ENCODE results near the gene ARHGAP5.

DNA sequence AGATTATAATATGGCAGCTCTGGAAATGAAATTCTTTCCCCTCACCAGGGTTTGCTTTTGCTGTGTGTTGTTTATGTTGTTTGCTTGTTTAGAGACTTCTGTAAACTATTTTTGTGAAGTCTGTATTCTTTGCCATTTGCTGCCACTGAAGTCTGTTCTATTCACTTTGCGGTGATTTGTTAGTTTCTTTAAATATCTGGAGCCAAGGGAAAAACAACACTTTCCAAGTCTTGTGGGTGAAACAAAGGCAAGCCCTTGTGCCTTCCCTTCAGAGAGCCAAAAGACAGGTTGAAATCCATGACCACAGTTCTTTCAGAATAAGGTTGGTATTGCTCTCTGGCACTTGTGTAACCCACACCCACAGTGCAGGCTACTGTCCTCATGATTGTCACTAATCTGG is 65.2 kb downstream of the ARHGAP5 start:
- TF ChIP-seq EP300 (IDR thresholded peaks at IDR 0.05): no peak
- TF ChIP-seq, protein P1, sequence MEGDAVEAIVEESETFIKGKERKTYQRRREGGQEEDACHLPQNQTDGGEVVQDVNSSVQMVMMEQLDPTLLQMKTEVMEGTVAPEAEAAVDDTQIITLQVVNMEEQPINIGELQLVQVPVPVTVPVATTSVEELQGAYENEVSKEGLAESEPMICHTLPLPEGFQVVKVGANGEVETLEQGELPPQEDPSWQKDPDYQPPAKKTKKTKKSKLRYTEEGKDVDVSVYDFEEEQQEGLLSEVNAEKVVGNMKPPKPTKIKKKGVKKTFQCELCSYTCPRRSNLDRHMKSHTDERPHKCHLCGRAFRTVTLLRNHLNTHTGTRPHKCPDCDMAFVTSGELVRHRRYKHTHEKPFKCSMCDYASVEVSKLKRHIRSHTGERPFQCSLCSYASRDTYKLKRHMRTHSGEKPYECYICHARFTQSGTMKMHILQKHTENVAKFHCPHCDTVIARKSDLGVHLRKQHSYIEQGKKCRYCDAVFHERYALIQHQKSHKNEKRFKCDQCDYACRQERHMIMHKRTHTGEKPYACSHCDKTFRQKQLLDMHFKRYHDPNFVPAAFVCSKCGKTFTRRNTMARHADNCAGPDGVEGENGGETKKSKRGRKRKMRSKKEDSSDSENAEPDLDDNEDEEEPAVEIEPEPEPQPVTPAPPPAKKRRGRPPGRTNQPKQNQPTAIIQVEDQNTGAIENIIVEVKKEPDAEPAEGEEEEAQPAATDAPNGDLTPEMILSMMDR (IDR thresholded peaks at IDR 0.05): no peak
